HG02642 (cell line): ENCODE measurements around the gene RBFOX1.

Source experiments
- ATAC-seq: cut with Tn5 transposase; IDR thresholded peaks from one replicate; pipeline ENCODE4 v1.9.1; 2021; ENCODE audit warnings: mild to moderate bottlenecking; ENCODE audit not compliant: unreplicated experiment, poor library complexity

Gene RBFOX1

DNA sequence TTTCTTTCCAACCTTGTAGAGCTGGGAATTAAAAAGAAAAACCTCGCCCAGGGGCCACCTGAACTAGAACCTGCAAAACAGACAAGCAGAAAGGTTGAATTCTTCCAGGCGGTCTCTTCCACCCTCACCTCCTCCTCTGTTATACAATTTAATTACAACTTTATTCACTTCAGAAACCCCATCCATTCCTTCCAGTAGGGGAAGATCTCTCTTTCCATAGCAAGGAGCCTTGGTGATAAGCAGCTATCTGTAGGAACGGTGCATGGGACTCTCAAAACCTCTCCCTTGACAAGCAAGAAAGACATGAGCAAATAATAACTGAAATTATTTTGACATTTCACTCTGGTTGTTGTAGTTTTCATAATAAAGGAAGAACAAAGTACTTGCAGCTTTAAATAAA lies 176.0 kb downstream of the RBFOX1 start:
- no peak for ATAC-seq

GRCh38 chr16:7509963-7510601 lies 177.4 kb downstream of the RBFOX1 start:
- no peak for ATAC-seq

DNA sequence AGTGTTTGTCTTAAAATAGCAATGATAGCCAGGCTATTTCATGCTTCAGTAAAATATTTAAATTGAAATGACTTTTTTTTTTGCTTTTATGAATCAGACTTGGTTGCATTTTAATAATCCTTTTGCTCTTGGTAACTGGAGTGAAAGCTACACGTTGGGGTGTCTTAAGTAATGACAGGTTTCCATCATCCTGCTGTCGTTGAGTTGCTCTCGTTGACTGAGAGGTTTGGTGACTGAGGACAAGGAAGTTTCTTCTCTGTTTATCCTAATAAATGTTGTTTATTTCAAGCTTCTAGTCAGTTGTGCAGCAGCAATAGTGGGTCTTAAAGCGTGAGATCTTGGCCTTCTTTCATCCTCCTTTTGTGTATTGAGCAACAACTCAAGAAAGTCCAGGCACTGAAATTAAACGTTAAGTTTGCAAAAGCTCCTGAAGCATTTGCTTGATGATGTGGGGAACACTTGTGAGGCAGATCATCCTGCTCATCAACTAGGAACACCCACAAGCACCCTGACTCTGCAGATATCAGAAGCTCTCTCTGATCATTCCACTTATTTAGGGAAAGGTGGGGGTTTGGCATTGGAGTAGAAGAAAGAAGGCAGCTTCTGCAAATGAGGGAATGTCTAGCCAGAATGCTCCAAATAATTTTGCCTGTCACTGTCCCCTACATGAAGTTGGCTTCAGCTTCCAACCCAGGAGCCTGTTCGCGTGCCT lies 179.1 kb downstream of the RBFOX1 start:
- no peak for ATAC-seq

DNA sequence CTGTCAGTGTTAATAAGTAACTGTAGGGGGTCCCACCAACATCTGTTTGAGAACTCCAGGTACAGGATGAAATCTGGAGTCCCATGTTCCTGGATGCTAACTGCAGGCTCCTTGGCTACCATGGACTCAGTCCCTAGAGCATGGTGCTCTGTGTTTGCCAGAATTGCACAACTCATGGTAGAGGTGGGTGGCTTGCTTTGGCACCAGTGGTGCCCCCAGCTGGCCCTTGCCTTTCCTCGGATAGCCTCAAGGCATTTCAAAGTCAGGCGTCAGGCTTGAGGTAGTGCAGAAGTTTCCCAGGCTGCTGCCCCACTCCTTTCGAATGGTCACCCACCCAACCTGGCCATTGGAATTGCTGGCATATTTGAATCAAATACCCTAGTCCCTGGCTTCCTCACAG lies 179.9 kb downstream of the RBFOX1 start:
- ATAC-seq, result no peak

GRCh38 chr16:7513429-7513828 lies 180.8 kb downstream of the RBFOX1 start:
- ATAC-seq, result no peak

DNA sequence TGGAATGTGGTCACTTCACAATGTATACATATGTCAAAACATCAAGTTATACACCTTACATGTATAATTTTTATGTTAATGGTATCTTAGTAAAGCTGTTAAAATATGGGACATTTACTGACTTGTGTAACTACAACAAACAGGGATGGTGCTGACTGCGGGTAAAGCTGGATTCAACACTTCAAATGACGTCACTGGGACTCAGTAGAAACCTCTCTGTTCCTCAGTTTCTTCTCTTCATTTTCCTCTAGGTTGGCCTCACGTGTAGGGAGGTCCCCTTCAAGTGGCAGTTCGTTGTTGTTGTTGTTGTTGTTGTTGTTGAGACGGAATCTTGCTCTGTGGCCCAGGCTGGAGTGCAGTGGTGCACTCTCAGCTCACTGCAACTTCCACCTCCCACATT lies 182.9 kb downstream of the RBFOX1 start:
- no peak for ATAC-seq

- ATAC-seq, result no peak
Measured at GRCh38 chr16:7517496-7517895, 184.9 kb downstream of the RBFOX1 start.

- ATAC-seq, result no peak
Measured at GRCh38 chr16:7518158-7518557, 185.5 kb downstream of the RBFOX1 start.

DNA sequence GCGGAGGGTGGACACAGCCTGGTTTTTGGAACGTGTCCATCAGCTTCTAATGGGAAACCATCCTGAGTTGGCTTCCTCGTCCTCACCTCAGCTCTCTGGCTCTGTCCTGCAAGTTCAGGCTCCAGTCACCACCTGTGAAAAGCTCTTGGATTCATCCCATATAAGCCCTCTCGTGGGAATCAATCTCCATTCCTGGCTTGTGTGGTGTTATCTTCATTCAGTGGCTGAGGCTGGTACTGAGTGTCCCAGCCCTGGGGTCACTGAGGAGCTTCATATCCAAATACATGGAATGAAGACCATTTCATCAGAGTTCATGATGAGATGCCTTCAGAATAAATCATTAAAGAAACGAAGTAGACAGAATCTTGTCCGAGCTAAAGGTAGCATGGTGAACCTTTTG lies 189.2 kb downstream of the RBFOX1 start:
- ATAC-seq, result no peak

GRCh38 chr16:7524419-7524818 lies 191.8 kb downstream of the RBFOX1 start:
- ATAC-seq, result no peak

DNA sequence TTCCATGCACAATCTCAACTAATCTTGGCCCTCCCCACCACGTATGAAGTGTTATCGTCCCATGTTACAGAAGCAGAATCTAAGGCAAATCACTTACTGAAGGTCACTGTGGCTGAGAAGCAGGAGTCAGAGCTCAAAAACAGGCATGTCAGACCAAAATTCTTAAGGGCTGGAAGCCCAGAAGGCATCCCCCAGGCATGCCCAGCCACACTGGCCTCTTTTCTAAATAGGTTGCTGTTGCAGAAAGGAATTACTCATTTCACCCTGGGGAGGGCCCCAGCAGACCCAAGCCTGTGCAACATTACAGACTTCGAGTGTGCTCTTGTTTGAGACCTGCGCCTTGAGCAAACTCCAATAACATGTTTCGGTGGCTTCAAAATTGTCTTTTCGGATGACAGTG lies 194.1 kb downstream of the RBFOX1 start:
- ATAC-seq, result no peak

DNA sequence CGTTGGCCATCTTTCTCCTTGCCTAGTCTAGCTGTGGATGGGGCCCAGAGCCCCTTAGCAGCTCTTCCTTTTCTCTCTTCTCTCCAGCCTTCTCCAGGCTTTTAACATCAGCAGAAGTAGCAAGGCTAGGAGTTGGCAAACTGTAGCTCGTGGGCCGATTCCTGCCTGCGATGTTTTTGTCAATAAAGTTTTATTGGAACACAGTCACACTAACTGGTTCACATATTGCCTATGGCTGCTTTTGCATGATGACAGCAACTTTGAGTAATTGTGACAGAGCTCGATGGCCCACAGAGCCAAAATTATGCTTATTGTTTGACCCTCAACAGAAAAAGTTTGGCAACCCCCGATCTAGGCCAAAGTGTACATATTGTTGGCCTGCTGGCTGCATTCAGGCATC lies 199.9 kb downstream of the RBFOX1 start:
- no peak for ATAC-seq

DNA sequence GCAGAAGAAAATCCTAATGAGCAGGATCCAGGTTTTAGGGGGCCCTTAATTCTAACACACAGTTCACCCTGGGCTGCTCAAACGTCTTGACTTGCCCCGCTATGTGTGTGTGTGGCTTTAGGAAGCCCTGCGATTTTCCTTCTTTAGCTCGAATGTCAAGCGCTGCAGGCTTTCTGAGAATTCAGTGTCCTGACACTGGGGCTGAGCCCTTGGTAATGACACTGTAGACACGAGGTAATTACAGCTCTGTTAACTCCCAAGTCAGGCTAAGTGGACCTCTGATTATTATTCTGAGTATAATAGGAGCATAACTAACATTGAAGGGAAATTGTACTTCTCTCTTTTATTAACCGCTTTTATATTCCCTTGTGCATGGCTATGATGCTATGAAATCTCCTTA lies 202.1 kb downstream of the RBFOX1 start:
- ATAC-seq, result no peak

GRCh38 chr16:7541026-7541425 lies 208.4 kb downstream of the RBFOX1 start:
- ATAC-seq, result no peak

- ATAC-seq, result no peak
Measured at GRCh38 chr16:7545251-7545650, 212.6 kb downstream of the RBFOX1 start.

DNA sequence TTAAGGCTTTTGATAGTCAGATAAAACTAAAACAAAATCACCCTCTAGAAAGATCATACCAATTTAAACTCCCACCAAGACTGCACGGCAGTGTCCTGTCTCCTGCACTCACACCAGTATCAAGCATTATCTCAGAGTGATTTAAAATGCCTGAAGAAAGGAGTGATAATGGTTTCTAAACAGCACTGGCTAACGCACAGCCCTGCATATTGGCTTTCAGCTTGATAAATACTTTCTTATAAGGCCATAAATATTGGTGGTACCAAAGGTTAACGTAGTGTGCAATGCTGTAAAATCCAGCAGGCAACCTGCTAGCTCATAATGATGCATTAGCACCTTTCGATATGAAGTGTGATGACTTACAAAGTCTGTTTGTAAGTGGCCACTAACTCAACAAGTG lies 214.3 kb downstream of the RBFOX1 start:
- no peak for ATAC-seq

DNA sequence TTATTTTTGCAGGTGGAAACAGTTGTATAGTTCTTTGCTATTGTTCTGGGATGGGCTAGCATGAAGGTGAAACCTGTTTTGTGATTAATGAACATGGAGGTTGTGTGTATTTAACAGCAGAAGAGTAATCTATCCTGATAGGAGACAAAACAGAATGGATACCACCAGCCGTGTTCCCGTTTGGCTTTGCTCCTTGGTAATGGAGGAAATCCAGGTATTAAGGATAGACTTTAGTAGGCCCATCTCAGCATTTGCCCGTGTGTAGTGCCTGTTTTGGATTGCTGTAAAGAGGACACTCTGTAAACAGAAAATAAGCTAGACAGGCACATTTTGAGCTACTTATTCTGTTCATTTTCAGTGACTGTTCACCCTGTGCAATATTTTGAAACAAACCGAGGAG lies 215.1 kb downstream of the RBFOX1 start:
- ATAC-seq, result no peak

DNA sequence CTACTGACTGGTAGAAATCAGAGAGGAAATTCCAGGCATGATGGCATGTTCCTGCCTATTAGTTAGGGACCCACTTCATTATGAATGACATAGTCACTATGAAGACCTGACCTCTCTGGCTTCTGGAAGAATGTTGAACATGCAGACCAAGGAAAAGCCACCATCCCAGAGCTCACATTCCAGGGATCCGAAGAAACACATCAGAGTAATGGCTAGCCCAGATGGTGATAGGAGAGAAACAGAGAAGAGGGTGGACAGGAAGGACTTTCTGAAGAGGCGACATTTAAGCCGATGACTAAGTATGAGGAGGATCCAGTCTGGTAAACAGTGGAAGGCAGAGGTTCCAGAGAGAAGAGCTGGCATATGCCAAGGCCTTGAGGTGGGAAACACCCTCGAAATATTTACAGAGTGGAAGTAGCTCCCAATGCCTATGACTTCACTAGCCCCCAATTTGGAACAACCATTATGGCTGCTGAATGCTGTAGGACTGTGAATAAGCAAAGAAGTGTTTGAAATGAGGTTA lies 216.2 kb downstream of the RBFOX1 start:
- no peak for ATAC-seq

DNA sequence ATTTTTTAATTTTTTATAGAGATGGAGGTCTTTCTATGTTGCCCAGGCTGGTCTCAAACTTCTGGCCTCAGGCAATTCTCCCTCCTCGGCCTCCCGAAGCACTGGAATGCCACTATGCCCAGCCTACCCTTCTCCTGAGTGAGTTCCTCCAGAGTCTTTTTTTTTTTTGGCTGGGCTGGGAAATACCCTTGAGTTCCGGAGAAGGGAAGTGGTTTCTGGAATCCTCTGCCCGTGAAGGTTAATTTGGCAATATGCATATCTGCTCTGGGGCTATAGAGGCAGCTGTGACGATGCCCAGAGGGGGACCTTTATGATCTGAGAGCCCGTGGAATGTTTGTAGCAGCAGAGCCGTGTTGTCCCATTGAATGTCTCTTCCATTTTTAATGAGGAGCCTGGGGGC lies 217.5 kb downstream of the RBFOX1 start:
- ATAC-seq, result no peak

- no peak for ATAC-seq
Measured at GRCh38 chr16:7555459-7555858, 222.8 kb downstream of the RBFOX1 start.

GRCh38 chr16:7561908-7562405 lies 229.3 kb downstream of the RBFOX1 start:
- no peak for ATAC-seq

- no peak for ATAC-seq
Measured at GRCh38 chr16:7566360-7566759, 233.7 kb downstream of the RBFOX1 start.
